Activated CD4-positive, CD25-positive, alpha-beta regulatory T cell (primary cell): Measurements from ENCODE around the gene PROKR1.

Source experiments
- DNase-seq, 4 experiments: peaks; one replicate each; lab custom pipeline; 2025; lab: John Stamatoyannopoulos, UW

PROKR1 gene

GRCh38 chr2:68698567-68699377 lies 55.4 kb downstream of the PROKR1 start:
- no peak for DNase-seq

GRCh38 chr2:68700560-68700959 lies 57.2 kb downstream of the PROKR1 start:
- no peak for DNase-seq

- DNase-seq, result no peak
These were observed 63.3 kb downstream of the PROKR1 start for GRCh38 chr2:68706637-68707036.
